Measurements from ENCODE around the gene CORO2A. TPM values are rescaled to one million over a fixed set of nuclear protein-coding genes. Genes with fewer than 3 reads are reported as not detected.
"Not testable (repeated sequence)": the region's sequence is repeated elsewhere in the genome, so short reads cannot be mapped to it uniquely, and the experiment has no call there.

Gene CORO2A
- total RNA-seq, 1 donor from 2014 or later = 5.5 TPM

DNA sequence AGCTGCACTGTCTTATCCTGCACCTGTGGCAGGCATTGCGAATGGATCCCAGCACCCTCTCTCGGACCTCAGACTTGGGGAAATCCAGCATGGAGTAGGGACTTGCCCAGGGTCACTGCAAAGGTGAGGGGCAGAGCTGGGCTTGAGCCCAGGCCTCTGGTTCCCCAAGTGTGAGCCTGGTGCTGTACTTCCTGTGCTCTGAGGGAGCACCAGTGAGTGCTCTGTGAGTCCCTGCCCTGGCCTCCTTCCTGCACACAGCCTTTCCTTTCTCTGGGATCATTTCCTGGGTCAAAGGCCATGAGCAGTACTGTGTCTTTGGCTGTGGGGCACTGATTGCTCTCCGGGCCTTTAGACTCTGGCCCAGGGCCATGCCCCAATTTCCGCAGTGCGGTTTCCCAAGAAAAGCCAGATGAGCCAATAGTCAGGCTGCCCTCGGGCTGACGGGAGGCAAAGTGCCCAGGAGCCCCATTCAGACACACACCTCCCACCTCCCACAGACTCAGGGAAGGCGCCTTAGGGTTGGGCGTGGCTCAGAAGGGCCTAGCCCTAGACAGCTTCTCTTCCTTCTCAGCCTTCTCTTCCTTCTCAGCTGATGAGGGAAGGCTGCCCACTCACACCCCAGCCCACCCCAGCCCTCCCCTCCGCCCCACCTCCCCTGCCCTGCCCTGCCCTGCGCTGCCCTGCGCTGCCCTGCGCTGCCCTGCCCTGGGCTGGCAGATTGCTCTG, 50.1 kb downstream of the CORO2A start:
- DNase-seq (ENCODE audit: low read depth) = peak; percentile 55

DNA sequence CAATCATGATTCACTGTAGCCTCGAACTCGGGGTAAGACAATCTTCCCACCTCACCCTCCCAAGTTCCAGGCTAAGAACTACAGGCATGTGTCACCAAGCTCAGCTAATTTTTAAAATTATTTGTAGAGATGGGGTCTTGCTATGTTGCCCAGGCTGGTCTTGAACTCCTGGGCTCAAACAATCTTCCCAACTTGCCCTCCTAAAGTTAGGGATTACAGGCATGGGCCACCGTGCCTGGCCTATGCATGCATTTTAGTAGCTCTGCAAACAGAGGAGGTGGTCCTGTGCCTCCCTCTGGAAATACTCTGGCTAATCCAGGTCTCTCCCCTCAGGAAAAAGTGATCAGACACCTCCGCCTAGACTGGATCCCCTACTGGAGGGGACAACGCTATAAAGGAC, 51.9 kb downstream of the CORO2A start:
- no peak for DNase-seq (ENCODE audit: low read depth)

DNA sequence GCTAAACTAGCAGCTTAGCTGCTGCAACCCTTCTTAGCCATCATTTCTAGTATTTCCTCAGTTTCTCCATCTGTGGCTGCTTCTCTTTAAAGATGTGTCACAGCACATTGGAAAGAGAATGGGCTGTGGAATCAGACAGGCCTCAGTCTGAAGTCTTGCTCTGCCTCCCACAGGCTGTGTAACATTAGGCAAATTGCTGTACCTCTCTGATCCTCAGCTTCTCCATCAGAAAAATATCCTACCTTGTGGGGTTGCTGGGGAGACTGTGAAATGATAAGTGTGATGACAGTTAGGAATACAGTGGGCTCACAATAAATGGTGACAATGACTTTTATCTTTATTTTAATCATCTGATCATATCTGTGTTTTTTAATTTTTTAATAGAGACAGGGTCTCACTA, 55.9 kb downstream of the CORO2A start:
- no peak for DNase-seq (ENCODE audit: low read depth)

DNA sequence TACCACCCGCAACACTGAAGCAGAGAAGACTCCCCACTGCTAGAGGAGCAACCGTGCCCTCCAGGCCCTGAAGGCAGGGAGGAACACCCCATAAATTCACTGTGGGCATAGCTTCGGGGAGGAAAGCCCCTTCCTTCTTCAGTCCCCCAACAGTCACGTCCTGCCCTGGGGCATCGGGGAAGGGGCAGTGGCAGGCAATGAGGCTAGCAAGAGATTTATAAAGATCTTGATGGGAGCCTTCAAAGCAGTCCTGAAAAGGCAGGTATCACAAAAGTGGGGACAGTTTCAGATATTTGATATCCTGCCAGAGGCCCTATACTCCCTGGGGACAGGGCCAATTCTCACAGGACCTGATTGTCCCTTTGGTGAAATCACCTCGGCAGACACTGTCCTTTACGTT, 56.5 kb downstream of the CORO2A start:
- DNase-seq (ENCODE audit: low read depth) = no peak

DNA sequence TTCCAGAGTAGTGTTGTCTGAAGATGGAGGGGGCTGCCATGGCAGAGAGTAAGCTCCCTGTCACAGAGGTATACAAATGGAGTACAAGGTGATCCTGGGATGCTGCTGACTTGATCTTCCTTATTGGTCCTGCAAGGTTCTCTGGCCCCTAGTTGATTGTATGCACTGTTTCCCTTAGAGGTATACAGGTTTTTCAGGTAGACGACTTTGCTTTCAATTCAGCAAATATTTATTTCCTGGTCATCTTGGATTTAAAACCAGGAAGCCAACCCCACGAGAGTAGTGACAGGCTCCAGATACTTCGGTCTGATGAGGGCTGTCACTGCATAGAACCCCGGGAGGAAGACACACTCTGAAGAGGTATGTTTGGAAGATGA, 56.9 kb downstream of the CORO2A start:
- no peak for DNase-seq (ENCODE audit: low read depth)

DNA sequence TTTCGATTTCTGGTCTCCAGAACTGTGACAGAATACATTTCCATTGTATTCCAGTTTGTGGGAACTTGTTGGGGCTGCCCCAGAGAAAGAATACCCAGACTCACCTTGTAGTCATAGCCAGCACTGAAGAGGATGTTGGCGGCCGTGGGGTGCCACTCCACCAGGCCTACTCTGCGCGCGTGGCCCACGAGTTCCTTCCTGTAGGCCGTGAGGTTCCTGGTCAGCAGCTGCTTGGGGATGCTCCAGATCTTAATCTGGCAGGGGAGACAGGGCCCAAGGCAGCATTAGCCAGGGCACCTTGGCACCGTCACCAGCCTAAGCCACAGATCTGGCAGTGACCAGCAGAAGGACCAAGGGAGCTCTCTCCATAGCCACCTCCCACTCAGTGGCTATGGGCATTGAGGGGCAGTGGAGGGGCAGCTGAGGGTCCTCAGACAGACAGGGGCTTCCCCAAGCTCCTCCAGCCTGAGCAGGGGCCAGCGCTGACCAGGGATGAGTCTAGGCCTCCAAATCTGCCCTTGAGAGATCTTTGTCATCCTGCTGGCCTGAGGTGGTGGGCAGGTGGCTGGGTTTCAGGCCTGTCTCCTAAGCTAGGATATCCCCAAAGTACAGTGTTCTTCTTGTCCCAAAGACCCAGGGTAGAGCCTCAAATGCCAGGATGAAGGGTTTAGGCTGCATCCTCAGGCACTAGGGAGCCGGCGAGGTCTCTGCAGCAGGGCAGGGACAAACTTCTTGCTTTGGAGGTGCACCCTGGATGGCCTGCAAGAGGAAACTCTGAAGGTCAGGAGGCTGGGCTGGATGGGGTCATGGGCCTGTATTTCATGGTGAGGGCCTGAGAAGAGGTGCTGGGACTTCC, 57.5 kb downstream of the CORO2A start:
- DNase-seq (ENCODE audit: low read depth) = no peak

DNA sequence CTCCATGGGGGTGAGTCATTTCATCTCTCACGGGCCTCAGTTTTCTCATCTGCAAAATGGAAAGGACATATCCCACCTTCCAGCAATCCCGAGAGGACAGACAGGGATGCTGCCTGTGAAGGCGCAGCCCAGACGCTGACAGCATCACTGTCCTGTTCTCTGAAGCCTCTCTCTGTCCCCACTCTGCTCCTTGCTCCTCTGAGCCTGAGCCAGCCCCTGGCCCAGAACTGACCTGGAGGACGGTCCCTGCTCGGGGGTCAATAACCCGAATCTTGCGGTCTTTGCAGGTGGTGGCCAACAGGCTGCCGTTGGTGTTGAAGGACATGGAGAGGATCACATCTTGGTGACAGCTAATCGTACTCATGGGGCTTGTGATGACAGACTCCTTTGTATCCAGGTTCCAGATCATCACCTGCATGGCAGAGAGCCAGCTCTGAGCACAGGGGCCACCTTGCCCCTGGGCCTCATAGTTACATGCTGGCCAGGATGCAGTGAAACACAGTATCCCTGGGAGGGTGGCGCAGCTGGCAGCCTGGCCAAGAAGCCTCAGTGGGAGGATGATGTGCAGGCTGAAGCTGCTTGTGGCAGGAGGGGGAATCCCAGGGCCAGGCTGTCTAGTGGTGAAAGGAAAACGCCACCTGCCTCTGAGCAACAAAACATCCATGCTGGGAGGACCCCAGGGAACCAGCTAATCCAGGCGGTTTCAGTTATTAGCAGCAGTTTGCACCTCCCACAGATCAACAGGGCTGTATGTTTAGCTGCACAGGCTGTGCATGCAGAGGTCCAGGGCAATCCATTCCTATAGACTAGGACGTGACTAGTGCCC, 59.4 kb downstream of the CORO2A start:
- DNase-seq (ENCODE audit: low read depth) = no peak

DNA sequence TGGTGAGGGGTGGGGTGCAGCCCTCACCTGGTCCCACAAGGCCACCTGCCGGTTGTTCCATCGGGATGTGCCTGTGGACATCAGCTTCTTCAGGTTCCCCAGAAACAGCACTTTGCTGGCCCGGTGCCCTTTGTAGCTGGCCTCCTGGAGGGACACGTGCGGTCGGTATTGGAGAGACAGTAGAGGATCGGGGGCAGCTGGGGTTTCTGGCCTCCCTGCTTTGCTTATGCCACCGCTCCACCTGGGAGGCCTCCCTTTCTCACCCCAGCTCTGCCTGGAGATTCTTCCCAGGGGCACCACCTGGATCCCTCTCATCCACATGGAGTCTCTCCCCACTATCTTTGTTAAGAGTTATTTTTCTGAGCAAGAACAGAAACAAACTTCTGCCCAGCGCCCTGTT, 60.3 kb downstream of the CORO2A start:
- DNase-seq (ENCODE audit: low read depth) = no peak

DNA sequence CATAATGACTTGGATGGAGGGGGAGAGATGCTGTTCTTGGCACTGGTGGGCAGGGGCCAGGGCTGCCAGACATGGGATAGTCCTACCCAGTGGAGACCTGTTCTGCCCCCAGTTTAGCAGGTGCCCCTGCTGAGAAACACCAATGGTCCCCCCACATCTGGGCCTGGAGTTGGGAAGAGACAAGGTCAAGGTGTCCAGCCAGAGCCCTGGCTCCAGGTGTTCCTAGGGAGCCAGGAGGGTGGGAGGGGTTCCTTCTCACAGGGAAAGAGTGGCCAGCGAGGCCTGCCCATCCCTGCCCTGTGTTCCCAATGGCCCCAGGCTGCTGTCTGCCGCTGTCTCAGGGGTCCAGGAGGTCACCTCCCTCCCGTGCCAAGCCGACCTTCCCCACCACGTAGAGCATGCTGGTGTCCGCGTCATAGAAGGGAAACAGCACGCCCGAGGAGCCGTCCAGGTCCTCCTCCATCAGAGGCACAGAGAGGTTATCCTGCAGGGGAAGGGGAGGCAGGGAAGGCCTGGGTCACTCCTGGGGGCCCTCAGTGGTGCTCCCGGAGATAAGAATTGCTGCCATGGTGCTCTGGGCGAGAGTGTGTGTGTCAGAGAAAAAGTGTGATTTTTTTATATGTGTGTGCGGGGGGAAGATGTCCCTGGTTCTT, 61.7 kb downstream of the CORO2A start:
- DNase-seq (ENCODE audit: low read depth) = no peak

DNA sequence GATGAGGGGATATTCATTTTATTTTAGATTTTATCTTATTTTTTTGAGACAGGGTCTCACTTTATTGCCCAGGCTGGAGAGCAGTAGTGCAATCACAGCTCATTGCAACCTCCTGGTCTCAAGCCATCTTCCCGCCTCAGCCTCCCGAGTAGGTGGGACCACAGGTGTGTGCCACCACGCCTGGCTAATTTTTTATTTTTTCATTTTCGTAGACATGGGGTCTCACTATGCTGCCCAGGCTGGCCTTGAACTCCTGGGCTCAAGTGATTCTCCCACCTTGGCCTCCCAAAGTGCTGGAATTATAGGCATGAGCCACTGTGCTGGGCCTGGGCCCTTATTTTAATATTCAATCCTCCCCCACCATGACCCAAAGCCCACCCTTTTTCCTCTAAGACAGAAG, 62.4 kb downstream of the CORO2A start:
- DNase-seq (ENCODE audit: low read depth) = not testable (repeated sequence)

DNA sequence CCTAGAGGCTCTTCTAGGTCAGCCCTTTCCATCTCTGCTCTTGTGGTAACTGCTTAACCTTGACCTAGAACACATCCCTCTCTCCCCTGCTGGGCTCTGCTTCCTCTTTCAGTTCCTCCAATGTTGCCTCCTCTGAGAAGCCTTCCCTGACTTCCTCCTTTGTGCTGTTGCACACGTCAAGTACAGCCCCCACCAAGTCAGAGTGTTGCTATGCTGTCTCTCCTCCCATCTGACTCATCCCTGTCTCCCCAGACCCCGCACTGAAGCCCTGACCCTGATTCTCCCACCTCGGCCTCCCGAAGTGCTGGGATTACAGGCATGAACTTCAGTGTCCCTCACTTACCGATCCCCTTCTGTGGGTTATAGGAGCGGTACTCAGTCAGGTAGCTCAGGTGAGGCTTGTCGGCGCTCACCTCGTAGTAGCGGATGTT, 63.0 kb downstream of the CORO2A start:
- no peak for DNase-seq (ENCODE audit: low read depth)

DNA sequence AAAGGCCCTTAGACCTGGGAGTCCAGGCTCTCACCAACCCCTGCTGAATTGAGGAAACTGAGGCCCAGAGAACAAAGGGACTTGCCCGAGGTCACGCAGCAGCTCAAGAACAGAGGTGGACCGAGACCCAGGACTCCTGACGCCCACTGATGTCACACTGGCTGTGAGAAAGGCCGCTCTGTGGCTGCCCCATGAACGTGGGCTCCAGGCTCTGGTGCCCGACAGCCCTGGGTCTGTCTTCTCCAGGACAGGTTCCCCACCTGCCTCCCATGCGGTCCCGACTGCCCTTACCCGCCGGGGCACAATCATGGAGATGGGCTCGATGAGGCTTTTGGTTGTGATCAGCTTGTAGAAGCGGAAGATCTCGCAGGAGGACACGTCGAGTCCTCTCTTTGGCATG, 64.1 kb downstream of the CORO2A start:
- DNase-seq (ENCODE audit: low read depth) = no peak

DNA sequence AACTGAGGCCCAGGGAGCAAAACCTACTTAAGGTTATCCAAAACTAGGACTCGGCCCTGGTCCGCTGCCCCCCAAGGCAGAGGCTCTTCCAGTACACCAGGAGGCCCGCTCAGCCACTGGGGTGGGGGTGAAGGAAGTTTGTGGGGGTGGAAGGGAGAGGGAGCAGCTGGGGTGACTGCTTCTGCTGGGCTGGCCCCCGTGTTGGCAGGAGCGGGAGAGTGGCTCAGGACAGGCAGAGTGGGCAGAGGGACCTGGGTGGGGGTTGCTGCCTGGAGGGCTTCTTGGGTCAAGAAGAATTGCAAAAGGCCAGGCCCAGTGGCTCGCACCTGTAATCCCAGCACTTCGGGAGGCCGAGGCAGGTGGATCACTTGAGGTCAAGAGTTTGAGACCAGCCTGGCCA, 65.2 kb downstream of the CORO2A start:
- no peak for DNase-seq (ENCODE audit: low read depth)

DNA sequence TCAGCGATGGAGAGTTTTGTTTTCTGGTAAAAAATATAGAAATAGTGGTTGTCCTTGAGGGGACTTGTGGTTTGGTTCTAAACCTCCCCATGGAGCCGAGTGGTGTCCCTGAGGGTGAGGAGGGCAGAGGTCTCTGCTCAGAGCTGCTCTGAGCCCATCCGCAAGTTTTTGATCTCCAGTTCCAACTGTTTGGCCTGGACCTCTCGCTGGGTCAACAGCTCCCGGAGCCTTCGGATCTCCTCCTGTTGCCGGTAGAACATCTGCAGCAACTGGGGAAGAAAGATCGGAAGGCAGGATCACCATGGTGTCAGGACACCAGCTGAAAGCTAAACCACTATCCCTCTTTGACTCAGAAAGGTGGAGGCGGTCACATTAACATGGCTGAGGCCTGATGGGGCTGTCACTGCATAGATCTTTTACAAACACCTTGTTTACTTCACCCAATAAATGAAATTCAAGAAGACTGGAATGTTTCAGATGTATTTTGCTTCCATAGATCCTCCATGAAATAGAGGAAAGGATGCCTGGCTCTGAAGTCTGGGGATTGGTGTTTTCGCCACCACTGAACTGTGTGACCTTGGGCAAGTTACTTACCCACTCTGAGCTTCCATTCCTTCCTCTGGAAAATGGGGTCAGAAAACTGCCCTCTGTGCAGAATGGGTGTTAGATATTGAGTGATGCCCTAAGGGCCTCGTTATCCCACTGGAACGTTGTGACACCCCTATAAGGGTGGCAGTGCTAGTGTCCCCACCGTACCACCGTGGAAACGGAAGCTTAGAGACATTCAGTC, 67.6 kb downstream of the CORO2A start:
- no peak for DNase-seq (ENCODE audit: low read depth)

DNA sequence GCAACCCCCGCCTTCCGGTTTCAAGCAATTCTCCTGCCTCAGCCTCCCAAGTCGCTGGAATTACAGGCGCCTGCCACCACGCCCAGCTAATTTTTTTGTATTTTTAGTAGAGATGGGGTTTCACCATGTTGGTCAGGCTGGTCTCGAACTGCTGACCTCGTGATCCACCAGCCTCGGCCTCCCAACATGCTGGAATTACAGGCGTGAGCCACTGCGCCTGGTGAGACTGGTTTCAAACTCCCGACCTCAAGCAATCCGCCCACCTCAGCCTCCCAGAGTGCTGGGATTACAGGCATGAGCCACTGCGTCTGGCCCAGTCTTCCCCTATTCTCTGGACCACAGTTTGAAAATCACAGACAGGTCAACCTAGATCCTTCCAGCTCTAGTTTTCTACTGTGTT, 68.3 kb downstream of the CORO2A start:
- DNase-seq (ENCODE audit: low read depth) = not testable (repeated sequence)

DNA sequence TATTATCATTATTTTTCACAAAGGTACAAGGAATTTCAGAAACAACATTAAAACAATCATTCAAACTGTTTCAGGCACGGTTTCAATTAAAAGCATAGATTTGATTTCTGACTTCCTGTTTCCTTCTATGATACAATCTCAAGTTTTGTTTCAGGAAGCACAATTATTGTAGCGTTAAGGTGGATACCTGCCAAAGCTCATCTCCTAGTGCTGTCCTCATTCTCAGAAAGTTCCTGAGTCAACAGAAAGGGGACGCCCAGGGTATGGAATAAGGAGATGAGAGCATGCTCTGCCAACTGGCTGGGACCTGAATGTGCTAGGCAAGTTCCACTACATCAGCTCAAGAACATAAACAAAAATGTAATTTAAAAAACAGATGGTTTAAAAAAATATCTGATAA, 71.4 kb downstream of the CORO2A start:
- DNase-seq (ENCODE audit: low read depth) = peak; percentile 58

DNA sequence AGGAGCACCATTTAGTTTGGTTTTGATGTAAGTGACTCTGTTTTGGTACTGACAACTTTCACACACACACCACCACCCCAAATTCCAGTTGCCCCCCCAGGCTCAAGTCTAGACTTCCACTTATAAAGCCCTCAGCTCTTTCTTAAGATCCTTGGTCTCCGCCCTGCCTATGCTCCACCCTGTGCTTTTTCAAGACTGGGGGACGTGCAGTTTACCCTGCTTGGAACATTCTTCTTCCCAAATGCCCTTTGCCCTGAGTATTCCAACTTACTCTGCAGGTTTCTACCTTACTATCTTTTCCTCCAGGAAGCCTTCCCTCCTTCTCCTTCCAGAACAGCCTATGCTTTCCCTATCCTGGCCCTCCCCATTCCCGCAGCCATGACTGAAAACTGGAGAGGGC, 72.0 kb downstream of the CORO2A start:
- DNase-seq (ENCODE audit: low read depth) = no peak

DNA sequence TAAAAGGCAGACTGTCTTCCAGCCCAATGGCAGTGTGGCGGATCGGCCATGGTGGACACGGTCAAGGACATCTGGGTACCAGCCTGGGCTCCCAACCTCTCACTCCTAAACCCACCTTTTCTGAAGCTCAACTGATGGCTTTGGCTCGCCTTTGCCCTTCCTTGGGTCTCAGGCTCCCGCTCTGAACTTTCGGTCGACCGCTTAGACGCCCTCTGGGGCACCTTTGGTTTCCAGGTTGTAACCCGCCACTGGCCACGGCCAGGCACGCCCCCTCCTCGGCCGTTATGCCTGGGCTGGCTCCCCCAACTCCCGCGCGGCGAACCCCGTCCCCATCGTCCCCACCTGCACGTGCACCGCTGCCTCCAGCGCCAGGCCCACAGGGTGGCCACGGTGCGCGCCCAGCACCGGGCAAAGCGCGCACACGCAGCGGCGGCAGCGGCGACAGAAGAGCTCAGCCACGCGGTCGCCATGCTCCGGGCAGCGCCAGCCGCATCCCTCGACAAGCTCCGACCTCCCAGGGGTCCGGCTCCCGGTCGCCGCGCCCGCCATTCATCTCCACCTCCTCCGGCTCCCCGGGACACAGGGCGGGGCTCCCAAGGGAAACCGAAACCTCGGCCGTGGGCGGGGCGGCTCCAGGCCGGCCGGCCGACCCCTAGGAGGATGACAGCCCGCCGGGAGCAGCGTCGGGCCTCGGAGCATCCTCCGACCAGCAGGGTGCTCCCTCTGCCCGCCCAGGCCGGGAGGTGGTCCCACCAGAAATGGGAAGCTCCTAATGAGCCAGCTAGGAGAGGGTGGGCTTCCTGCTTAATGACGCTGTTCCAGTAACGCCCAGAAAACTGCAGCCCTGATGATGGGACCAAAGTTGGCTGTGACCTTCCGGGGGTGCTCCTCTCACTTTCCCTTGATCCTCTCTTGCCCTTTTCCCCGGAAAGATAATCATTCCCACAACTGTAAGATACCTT, 73.5 kb downstream of the CORO2A start, which contains the start of gene TRIM14:
Gene TRIM14, minus strand, starts transcription at position 583 of the 962 bp plus-strand sequence. Its CDS starts 34 bp downstream, at position 549.
- no peak for DNase-seq (ENCODE audit: low read depth)

DNA sequence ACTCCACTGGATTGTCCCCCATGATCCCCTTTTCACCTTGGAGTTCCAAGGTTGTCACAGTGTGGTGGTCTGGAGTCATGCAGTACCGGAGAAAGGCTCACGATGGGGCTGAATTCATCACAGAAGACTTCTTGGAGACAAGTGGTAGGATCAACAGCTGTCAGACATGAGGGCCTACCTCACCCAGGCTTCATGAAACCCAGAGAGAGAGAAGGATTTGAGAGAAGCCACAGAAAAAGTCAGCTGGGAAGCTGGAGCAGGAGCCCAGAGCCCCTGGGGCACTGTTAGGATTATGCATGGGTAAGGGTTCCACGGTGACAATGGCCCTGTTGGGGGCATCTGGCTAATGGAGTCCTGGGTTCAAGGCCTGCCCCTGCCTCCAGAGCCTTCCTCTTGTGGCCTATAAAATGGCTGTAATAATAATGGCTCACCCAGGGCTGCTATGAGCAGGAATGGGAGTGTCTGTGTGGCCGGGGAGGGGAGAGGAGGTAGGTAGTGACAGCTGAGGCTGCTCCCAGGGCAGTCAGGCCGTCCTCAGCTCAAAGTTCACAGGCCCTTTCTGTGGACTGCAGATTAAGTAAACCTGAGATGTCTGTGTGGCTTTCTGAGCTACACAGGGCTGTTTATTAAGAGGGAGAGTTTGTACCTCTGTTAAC, 74.3 kb downstream of the CORO2A start:
- DNase-seq (ENCODE audit: low read depth) = peak; percentile 44

Data from renal cortical epithelial cell (primary cell).